GM18907 (cell line): ENCODE results near the gene APEH.
"Not testable (repeated sequence)": the region's sequence is repeated elsewhere in the genome, so short reads cannot be mapped to it uniquely, and the experiment has no call there.

Experiments used
- ATAC-seq: cut with Tn5 transposase; IDR thresholded peaks from one replicate; pipeline ENCODE4 v1.9.1; 2021; ENCODE audit warnings: mild to moderate bottlenecking, moderate library complexity; ENCODE audit not compliant: unreplicated experiment

Gene APEH

DNA sequence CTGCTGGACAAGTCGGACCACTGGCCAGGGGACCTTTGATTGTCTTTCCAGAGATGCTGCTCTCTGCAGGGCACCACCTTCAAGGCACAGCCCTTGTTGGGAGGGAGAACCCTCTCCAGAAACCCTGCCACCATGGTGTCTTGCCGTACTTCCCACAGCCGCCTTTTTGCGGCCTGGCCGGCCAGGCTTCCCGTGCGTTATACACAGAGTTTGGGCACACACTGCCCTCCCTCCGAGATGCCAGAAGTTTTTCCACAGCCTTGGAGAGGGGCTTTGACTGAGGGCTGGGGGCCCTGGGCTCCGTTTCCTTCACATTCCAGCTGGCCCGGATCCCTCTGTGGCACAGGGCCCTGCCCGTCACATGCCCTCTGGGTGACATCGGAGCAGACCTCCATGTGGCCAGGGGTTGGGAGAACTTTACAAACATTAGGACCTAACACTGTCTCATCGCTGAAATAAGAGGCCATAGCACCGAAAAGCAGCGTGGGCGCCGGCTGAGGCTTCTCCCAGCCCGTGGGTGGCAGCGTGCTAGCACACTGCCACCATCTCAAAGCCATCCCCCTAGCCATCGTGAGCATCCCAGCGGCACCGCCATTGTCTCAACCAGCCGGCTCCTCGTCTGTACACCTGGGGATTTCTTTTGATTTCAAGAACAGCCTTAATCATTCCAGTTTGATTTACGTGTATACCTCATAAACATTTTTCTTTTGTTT lies 6.3 kb upstream of the APEH start:
- no peak for ATAC-seq

DNA sequence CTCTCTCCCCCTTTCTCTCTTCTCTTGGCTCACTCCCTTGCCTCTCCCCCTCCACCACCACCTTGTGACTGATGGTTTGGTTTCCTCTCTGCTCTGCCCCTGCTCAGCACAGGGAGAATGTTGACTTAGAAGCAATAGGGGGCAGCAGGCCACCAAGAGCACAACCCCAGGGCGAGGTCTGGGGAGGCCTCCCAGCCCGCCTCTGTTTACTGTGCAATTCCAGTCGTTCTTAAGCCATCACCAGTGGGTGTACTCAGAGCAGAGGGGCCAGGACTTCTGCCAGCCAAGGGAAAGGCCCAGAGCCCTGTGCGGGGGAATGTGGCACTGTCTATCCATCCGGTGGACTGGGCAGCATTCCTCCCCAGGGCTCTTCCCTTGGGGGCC lies 5.7 kb upstream of the APEH start:
- ATAC-seq, result no peak

DNA sequence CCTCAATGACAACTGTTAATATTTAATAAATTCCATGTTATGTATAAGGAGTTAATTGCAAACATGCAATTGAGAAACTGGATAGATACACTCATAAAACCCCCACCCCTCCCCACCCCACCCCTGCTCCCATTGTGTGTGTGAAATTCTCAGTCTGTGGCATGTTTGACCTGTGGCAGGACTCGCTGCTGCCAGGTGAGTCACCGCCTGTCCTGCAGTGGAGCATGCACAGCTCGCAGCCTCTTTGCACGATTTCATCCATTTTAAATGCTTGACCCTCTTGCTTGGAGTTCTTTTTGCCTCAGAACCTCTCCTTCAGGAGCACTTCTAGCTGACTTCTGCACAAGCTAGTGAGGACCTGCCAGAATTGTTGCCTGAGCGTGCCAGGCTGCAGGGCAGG lies 5.3 kb upstream of the APEH start:
- no peak for ATAC-seq

- no peak for ATAC-seq
Observed at GRCh38 chr3:49669352-49669751, 4.8 kb upstream of the APEH start.

DNA sequence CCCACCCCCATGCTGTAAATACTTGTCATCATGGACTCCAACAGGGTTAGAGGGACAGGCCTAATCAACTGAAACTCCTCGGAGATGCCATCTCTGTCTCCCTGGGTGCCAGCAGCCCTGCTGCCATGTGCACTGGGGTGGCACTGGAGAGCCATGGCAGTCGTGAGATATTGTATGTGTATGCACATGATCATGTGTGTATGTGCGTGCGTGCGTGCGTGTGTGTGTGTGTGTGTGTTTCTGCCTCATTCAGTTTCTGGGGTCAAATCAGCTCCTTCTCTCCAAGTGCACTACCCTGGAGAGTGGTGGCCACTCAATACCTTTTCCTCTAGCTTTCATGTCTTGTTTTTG lies 3.2 kb upstream of the APEH start:
- no peak for ATAC-seq

GRCh38 chr3:49671291-49672288 lies 2.6 kb upstream of the APEH start:
- no peak for ATAC-seq

DNA sequence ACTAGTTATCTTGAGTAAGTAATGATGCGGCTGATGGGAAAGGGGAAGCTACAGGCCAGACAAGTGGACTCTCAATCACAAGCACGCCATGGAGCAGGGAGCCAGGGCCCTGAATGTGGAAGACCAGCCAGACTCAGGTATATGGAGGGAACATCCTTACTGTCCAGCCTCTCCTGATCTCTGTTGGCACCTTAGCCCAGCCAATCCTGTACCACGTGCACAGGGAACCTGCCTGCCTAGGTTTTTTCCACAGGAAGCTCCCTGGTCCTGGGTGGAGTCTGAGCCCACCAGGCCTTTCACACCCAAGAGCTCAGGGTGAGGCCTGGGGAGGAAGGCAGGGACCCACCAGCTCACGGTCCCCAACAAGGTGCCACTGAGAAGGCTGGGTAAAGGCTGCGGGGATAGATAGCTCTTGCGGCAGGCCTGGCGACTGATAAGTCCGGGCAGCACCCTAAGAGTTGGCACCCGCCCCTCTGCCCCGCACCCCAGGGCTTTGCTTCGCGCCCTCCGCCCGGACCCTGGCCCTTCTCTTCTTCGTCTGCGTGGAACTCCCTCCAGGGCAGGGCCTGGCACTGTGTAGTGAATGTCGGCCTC lies 933 bp upstream of the APEH start:
- peak; percentile 3 for ATAC-seq

- peak; percentile 21 for ATAC-seq
Observed at GRCh38 chr3:49674497-49674983, 389 bp downstream of the APEH start.

DNA sequence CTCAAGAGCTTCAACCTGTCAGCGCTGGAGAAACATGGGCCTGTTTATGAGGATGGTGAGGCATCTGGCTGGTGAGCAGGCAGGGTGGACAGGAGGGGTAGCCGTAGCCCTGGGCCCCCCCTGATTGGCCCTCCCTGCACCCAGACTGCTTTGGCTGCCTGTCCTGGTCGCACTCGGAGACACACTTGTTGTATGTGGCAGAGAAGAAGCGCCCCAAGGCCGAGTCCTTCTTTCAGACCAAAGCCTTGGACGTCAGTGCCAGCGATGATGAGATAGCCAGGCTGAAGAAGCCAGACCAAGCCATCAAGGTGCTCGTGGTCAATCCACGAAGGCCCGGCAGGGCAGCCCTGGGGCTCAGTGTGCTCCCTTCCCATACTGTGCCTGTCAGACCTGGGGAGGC lies 1.8 kb downstream of the APEH start:
- no peak for ATAC-seq

DNA sequence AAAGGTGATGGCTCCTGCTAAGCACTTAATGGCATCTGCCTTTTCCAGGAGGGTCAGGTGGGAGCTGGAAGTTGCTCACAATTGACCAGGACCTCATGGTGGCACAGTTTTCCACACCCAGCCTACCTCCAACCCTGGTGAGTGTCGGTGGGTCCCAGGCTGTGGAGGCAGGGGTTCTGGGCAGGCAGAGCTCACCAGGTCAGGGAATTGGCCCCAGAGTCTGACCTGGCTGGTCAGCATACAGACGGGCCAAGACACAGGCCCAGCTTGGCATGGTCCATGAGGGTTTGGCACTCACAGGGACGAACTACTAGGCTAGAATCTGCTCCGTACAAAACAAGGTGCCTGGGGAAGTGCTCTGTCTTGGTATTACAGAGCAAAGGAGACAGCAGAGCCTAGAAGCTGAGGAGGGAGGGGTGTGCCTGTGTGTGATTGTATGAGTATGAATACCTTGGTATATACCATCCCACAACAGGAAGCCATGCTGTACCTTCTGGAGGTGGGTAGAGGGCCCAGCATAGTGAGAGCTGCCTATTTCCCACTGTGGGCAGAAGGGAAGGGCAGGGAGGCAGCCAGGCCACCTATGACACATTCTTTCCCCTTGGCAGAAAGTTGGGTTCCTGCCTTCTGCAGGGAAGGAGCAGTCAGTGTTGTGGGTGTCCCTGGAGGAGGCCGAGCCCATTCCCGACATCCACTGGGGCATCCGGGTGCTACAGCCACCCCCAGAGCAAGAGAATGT lies 6.5 kb downstream of the APEH start:
- ATAC-seq, result no peak

DNA sequence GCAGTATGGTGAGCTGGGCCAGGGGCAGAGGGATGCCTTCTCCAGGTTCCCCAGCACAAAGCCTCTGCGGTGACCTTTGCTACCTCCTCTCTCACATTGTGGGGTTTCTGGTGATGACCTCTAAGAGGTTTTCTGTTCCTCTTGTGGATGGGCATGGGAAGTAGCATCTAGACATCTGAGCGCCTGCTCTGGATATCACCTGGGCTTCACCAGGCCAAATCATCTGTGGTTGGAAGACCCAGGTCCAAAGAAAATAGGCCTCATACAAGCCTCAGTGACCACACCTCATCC lies 7.0 kb downstream of the APEH start:
- ATAC-seq, result no peak

DNA sequence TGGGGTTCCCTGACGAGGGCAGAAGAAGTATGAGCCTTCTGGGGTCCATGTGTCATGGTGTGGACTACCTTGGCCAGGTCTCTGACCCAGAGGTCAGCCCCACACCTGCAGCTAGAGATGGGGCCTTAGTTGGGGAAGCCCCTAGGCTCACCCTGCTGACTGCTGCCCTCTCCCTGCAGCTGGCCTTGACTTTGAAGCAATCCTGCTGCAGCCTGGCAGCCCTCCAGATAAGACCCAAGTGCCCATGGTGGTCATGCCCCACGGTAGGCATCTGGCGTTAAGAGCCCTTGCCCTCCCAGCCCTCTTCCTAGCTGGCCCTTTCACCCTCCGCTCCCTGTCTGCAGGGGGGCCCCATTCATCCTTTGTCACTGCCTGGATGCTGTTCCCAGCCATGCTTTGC lies 7.4 kb downstream of the APEH start:
- ATAC-seq, result no peak

- ATAC-seq, result no peak
Observed at GRCh38 chr3:49683162-49683561, 9.0 kb downstream of the APEH start.

- not testable (repeated sequence) for ATAC-seq
Observed at GRCh38 chr3:49684453-49684852, 10.3 kb downstream of the APEH start.

GRCh38 chr3:49685103-49685502 lies 11.0 kb downstream of the APEH start:
- ATAC-seq, result not testable (repeated sequence)

GRCh38 chr3:49685846-49686245 lies 11.7 kb downstream of the APEH start:
- not testable (repeated sequence) for ATAC-seq

DNA sequence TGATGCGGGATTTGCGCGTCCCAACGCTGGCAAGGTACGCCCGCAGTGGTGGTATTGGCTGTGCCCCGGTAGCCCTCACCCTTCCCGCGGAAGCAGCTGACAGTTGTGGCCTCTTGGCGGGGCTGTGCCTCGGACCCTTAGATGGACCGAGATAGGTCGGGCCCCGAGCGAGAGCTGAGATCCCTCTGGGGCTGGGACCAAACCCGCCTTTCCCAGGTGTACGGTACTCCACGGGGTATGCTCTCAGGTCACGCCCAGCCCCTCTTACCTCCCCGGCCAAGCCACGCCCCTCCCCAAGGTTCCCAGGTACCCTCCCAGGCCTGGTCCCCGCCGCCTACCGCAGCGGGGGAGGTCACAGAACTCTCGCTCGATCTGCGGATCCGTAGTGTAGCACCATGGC lies 12.2 kb downstream of the APEH start:
- not testable (repeated sequence) for ATAC-seq

GRCh38 chr3:49686769-49687423 lies 12.7 kb downstream of the APEH start:
- ATAC-seq, result not testable (repeated sequence)

DNA sequence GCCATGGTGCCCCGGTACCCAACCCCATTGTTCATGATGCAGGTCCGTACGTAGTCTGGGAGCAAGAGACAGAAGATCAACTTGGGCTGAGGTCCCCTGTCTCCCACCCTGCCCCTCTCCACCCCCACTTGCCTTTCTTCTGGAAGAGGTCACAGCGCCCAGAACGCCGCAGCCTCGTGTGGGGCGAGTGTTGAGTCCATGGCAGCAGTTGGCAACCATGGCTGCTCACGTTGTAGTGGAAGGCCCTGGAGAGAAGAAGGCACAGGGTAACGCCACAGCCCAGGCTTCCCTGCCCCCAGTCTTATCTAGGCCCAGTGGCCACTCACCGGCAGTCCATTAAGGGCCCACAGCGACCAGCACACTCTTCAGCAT lies 13.3 kb downstream of the APEH start:
- ATAC-seq, result not testable (repeated sequence)

DNA sequence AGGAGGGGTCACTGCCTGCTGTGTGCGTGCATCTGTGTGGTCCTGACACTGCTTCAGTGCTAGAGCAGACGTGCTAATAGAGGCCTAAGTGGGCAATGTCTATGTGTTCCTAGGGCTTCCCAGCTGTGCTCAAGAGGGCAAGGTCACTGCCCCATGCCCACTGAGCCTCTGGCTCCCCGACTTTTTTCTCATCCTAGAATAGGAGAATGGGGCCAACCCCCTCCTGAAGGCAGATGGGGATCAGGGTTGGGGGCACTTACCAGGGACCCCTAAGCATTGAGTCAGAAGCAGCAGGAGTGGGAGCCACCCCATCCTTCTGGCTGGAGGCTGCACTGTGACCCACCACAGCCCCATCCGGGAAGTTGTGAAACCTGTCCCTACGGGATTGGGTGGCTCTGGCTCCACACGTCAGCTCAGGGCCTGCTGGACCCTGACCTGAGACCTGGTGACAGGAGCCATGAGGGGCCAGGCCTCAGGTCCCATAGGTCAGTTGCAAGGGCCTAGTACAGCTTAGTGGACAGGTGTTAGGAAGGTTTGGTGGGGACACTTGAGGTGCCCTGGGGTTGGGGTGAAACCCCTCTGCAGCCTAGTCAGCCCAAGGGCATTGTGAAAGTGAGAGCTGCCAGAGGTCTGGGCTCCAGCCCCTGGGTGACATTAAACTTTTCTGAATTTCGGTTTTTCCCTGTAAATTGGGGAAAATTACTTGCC lies 14.3 kb downstream of the APEH start:
- peak; percentile 6 for ATAC-seq
